Measurements from ENCODE around the gene TMEM50B.
"Not testable (repeated sequence)": the region's sequence is repeated elsewhere in the genome, so short reads cannot be mapped to it uniquely, and the experiment has no call there.

TMEM50B gene

GRCh38 chr21:33512481-33512880 is 32.7 kb upstream of the TMEM50B start:
- no peak overlapping the region for H3K27ac ChIP-seq
- H3K4me3 ChIP-seq (ENCODE audit: low read depth, low read length) = no peak overlapping the region
- no peaks in the 10 kb centered on the region for H3K27me3 ChIP-seq (replicated peaks)
- in situ Hi-C loops (cut with HindIII; ENCODE audit: low pct_ligation_motif_present, low sequenced_read_pairs) = no loop called here
- no peak for TF ChIP-seq CTCF (IDR thresholded peaks at IDR 0.05; ENCODE audit: low read depth, low read length, missing control alignments)
- H3K36me3 ChIP-seq (replicated peaks) = peaks cover 74% of the 10 kb centered on the region
- no peak for DNase-seq

DNA sequence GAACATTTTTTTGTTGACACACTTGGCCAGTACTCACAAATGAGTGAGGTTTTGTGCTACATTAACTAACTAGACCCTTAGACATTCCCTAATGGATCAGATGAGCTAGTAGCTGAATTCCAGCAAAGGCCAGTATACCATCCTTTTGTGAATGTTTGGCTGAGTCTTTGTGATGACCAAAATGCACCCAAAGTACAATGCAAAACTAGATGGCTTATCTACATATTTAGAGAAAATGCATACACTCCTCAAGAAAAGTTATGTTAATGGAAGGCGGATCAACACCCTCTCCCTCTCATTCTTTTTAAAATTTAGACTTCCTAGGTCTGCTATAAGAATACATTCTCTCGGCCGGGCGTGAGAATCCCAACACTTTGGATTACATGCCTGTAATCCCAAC is 31.9 kb upstream of the TMEM50B start:
- no peak for TF ChIP-seq CTCF (IDR thresholded peaks at IDR 0.05; ENCODE audit: low read depth, low read length, missing control alignments)
- DNase-seq = no peak
- no peaks in the 10 kb centered on the region for H3K27me3 ChIP-seq (replicated peaks)
- in situ Hi-C loops (cut with HindIII; ENCODE audit: low pct_ligation_motif_present, low sequenced_read_pairs) = no loop called here
- H3K27ac ChIP-seq = no peak overlapping the region
- no peak overlapping the region for H3K4me3 ChIP-seq (ENCODE audit: low read depth, low read length)
- H3K36me3 ChIP-seq (replicated peaks) = peaks cover 73% of the 10 kb centered on the region

DNA sequence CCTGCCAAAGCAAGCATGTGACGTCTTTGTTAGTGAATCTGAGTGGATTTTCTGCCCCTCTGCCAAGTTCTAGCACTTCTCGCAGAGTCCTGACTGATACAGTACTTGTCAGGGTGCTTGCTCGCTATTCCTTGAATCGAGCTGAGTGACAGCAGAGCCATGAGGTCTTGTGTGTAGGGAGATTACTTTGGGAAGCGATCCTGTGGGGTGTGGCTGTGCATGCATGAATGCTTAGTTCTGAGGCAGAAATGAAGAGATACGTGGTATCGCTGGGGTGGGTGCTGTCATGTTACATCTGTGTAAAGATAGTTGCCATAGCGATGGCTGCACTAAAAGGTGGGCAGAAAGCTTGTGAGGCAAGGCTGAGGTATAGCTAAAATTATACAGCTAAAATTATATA is 31.1 kb upstream of the TMEM50B start:
- in situ Hi-C loops (cut with HindIII; ENCODE audit: low pct_ligation_motif_present, low sequenced_read_pairs) = no loop called here
- no peak for DNase-seq
- peaks cover 73% of the 10 kb centered on the region for H3K36me3 ChIP-seq (replicated peaks)

GRCh38 chr21:33507003-33507402 is 27.2 kb upstream of the TMEM50B start:
- in situ Hi-C loops (cut with HindIII; ENCODE audit: low pct_ligation_motif_present, low sequenced_read_pairs); H3K27me3 ChIP-seq (replicated peaks): not testable (repeated sequence)
- H3K36me3 ChIP-seq (replicated peaks) = peaks cover 52% of the 10 kb centered on the region

More for the DNA sequence above, 31.1 kb upstream of the TMEM50B start:
- Histone ChIP-seq H3K27me3 (replicated peaks) (no peaks in the 10 kb centered on the region), H3K4me3 (ENCODE audit: low read depth, low read length) (no peak overlapping the region), H3K27ac (no peak overlapping the region)
- TF ChIP-seq CTCF (IDR thresholded peaks at IDR 0.05; ENCODE audit: low read depth, low read length, missing control alignments) = no peak

DNA sequence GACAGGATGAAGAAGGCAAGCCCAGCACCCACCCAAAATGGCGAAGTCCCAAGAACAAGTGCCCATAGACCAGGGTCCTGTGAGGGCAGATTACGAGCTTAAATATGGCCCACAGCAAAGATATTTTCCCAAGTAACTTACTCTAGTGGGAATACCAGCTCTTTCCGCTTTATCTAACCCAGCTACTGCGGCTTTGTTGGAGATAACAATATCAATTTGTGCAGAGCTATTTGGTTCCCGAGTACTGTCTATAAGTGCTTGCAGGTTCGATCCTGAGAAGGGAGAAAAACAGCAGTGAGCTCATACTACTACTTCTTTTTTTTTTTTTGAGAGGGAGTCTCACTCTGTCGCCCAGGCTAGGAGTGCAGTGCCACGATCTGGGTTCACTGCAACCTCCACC is 26.1 kb upstream of the TMEM50B start:
- peaks cover 40% of the 10 kb centered on the region for H3K36me3 ChIP-seq (replicated peaks)
- H3K27ac ChIP-seq = no peak overlapping the region
- H3K4me3 ChIP-seq (ENCODE audit: low read depth, low read length) = no peak overlapping the region
- H3K27me3 ChIP-seq (replicated peaks) = no peaks in the 10 kb centered on the region
- DNase-seq = no peak
- in situ Hi-C loops (cut with HindIII; ENCODE audit: low pct_ligation_motif_present, low sequenced_read_pairs) = no loop called here
- TF ChIP-seq CTCF (IDR thresholded peaks at IDR 0.05; ENCODE audit: low read depth, low read length, missing control alignments) = no peak

More at GRCh38 chr21:33507003-33507402, 27.2 kb upstream of the TMEM50B start:
- H3K4me3 ChIP-seq (ENCODE audit: low read depth, low read length); DNase-seq; H3K27ac ChIP-seq: not testable (repeated sequence)

DNA sequence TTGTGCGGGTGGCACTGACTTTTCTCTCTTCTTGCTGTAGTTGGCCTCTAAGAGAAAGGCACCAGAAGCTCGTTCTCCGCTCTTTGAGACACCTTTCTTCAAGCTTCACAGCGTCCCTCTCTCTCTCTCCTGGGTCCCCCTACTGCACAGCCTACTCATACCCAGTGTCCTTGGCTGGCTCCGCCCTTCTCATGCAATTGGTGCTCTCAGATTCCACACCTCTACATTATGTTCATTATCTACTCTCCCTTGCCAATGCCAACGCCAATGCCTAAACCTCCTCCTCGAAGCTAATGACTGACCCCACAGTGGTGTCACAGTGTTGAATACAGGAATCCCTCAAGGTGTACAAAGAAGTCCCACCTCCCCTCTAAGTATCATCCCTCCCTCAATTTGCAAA is 16.6 kb upstream of the TMEM50B start:
- Histone ChIP-seq H3K36me3 (replicated peaks) (no peaks in the 10 kb centered on the region), H3K27me3 (replicated peaks) (no peaks in the 10 kb centered on the region), H3K27ac (no peak overlapping the region), H3K4me3 (ENCODE audit: low read depth, low read length) (no peak overlapping the region)
- in situ Hi-C loops (cut with HindIII; ENCODE audit: low pct_ligation_motif_present, low sequenced_read_pairs) = no loop called here
- TF ChIP-seq CTCF (IDR thresholded peaks at IDR 0.05; ENCODE audit: low read depth, low read length, missing control alignments) = no peak
- DNase-seq = no peak
